GM23338 (cell line): ENCODE data around the gene KIRREL3. TPM values are rescaled to one million over a fixed set of nuclear protein-coding genes. Genes with fewer than 3 reads are reported as not detected.

Experiments used
- ATAC-seq: fragments of 200-7000 bp; cut with Tn5 transposase; 3 replicates; pipeline ENCODE4 v1.9.1; 2020
- DNase-seq: peaks from one replicate; pipeline ENCODE4 v3.0.0-alpha.2; 2015; ENCODE audit warnings: low spot score
- H2AFZ ChIP-seq: fragments of 200-600 bp; sonication (generic); 2 replicates; pipeline ENCODE4 v1.8.0; 2016; ENCODE audit warnings: antibody characterized with exemption, mild to moderate bottlenecking, moderate library complexity
- H3F3A ChIP-seq: fragments of 200-600 bp; sonication (generic); replicated peaks from 2 replicates; pipeline ENCODE4 v1.8.0; 2017; ENCODE audit warnings: antibody characterized with exemption, mixed run types, low read depth
- H3K27ac ChIP-seq: fragments of 200-600 bp; sonication (generic); 2 replicates; pipeline ENCODE4 v1.6.1; 2016; ENCODE audit warnings: low read depth
- H3K27me3 ChIP-seq: fragments of 200-600 bp; sonication (generic); 2 replicates; pipeline ENCODE4 v1.8.0; 2016; ENCODE audit warnings: mild to moderate bottlenecking, mixed run types, moderate library complexity; ENCODE audit not compliant: insufficient read depth
- H3K36me3 ChIP-seq: fragments of 200-600 bp; sonication (generic); 2 replicates; pipeline ENCODE4 v1.8.0; 2016; ENCODE audit warnings: mild to moderate bottlenecking; ENCODE audit not compliant: insufficient read depth
- H3K4me1 ChIP-seq: fragments of 200-600 bp; sonication (generic); 2 replicates; pipeline ENCODE4 v1.8.0; 2016; ENCODE audit warnings: mild to moderate bottlenecking, moderate library complexity; ENCODE audit not compliant: insufficient read depth
- H3K4me2 ChIP-seq: fragments of 200-600 bp; sonication (generic); 2 replicates; pipeline ENCODE4 v1.7.1; 2017; ENCODE audit warnings: mixed run types
- H3K4me3 ChIP-seq: fragments of 200-600 bp; sonication (generic); 2 replicates; pipeline ENCODE4 v1.6.1; 2016; ENCODE audit warnings: mixed run types
- H3K79me2 ChIP-seq: fragments of 200-600 bp; sonication (generic); replicated peaks from 2 replicates; pipeline ENCODE4 v1.8.0; 2017; ENCODE audit warnings: mild to moderate bottlenecking; ENCODE audit not compliant: insufficient read depth
- H3K9me2 ChIP-seq: fragments of 200-600 bp; sonication (generic); 2 replicates; pipeline ENCODE4 v1.8.0; 2017; ENCODE audit not compliant: insufficient read depth
- H4K20me1 ChIP-seq: fragments of 200-600 bp; sonication (generic); replicated peaks from 2 replicates; pipeline ENCODE4 v1.8.0; 2017; ENCODE audit warnings: mild to moderate bottlenecking; ENCODE audit not compliant: insufficient read depth
- H3K27ac Mint-ChIP-seq: 2 replicates; pipeline ENCODE4 v1.8.0; 2020; ENCODE audit warnings: inconsistent platforms, mild to moderate bottlenecking, moderate library complexity, mixed read lengths
- H3K27me3 Mint-ChIP-seq: 3 replicates; pipeline ENCODE4 v1.8.0; 2022; ENCODE audit warnings: low read depth, mild to moderate bottlenecking, moderate library complexity, mixed read lengths, inconsistent platforms; ENCODE audit not compliant: insufficient read depth, poor library complexity
- H3K36me3 Mint-ChIP-seq: 3 replicates; pipeline ENCODE4 v1.8.0; 2021; ENCODE audit warnings: low read depth, mild to moderate bottlenecking, inconsistent platforms, moderate library complexity, mixed read lengths
- H3K4me1 Mint-ChIP-seq: 3 replicates; pipeline ENCODE4 v1.8.0; 2020; ENCODE audit warnings: mild to moderate bottlenecking, inconsistent platforms, mixed read lengths
- H3K4me3 Mint-ChIP-seq: 3 replicates; pipeline ENCODE4 v1.8.0; 2021; ENCODE audit warnings: moderate library complexity, mild to moderate bottlenecking, inconsistent platforms, mixed read lengths
- H3K9me3 Mint-ChIP-seq: 3 replicates; pipeline ENCODE4 v1.8.0; 2020; ENCODE audit warnings: moderate library complexity, mild to moderate bottlenecking, inconsistent platforms, mixed read lengths
- CTCF ChIP-seq, 2 experiments: fragments of 200-600 bp in 1 of 2; sonication (generic) in 1 of 2; conservative IDR thresholded peaks; 2 replicates each; pipeline versions ENCODE4 v1.5.1 to v1.6.1; 2016 to 2017; ENCODE audit warnings: antibody characterized with exemption in 2 of 2, low read depth in 2 of 2, mild to moderate bottlenecking in 2 of 2, moderate library complexity in 1 of 2
- ETS1 ChIP-seq: IDR thresholded peaks from 2 replicates; pipeline ENCODE4 v1.6.1; 2016; ENCODE audit warnings: antibody characterized with exemption
- EZH2 ChIP-seq: fragments of 200-600 bp; sonication (generic); IDR thresholded peaks from one replicate; pipeline ENCODE4 v1.8.0; 2017; ENCODE audit warnings: antibody characterized with exemption, mild to moderate bottlenecking, low read depth; ENCODE audit not compliant: unreplicated experiment
- EZH2phosphoT487 ChIP-seq: fragments of 200-600 bp; sonication (generic); IDR thresholded peaks from one replicate; pipeline ENCODE4 v1.8.1; 2018; ENCODE audit warnings: antibody characterized with exemption; ENCODE audit not compliant: unreplicated experiment
- JUNB ChIP-seq: IDR thresholded peaks from one replicate; pipeline ENCODE4 v1.6.1; 2016; ENCODE audit warnings: antibody characterized with exemption; ENCODE audit not compliant: unreplicated experiment
- POLR2AphosphoS5 ChIP-seq: IDR thresholded peaks from 2 replicates; pipeline ENCODE4 v1.6.1; 2016; ENCODE audit warnings: antibody characterized with exemption, low read depth
- REST ChIP-seq: IDR thresholded peaks from one replicate; pipeline ENCODE4 v1.6.1; 2018; ENCODE audit warnings: antibody characterized with exemption; ENCODE audit not compliant: unreplicated experiment
- ZNF331 ChIP-seq: fragments of 250-450 bp; sonication (Bioruptor Pico); IDR thresholded peaks from 2 replicates; pipeline ENCODE4 v1.5.0; 2020; ENCODE audit warnings: low read depth, mild to moderate bottlenecking, moderate library complexity
- polyA plus RNA-seq: library from polyadenylated mRNA; unstranded; fragments of >200 nt; fragmentation: Nextera tagmentation; extraction: Ambion mirVana; gene quantifications from 2 replicates; pipeline ENCODE4 v1.2.1, GENCODE V29; 2016
- total RNA-seq: library from RNA; depleted of rRNA; stranded (reverse); fragments of >200 nt; shearing (Covaris generic); gene quantifications from 2 replicates; pipeline ENCODE4 v1.2.3, GENCODE V29; 2014

The KIRREL3 gene
- total and polyA plus RNA-seq, 2 experiments from 2014 or later, result 0.13 to 1.5 TPM

GRCh38 chr11:126545057-126545555 lies 455.5 kb downstream of the KIRREL3 start:
- Mint-ChIP-seq H3K36me3 (no peaks in the 10 kb centered on the region), H3K4me3 (no peak overlapping the region), H3K9me3 (no peaks in the 10 kb centered on the region), H3K27me3 (peaks cover 3% of the 10 kb centered on the region), H3K27ac (no peak overlapping the region), H3K4me1 (peaks cover 44% of the 10 kb centered on the region)
- Histone ChIP-seq H3K4me2 (peak overlapping the region; percentile 14), H3K27ac (no peak overlapping the region), H3K9me2 (no peaks in the 10 kb centered on the region), H4K20me1 (no peaks in the 10 kb centered on the region), H3K36me3 (no peaks in the 10 kb centered on the region), H3K79me2 (no peaks in the 10 kb centered on the region), H3K4me1 (peaks cover 18% of the 10 kb centered on the region), H3F3A (no peaks in the 10 kb centered on the region), H2AFZ (no peak overlapping the region), H3K4me3 (no peak overlapping the region), H3K27me3 (no peaks in the 10 kb centered on the region)
- ATAC-seq, result no peak
- no peak for TF ChIP-seq POLR2AphosphoS5
- no peak for TF ChIP-seq JUNB
- TF ChIP-seq ETS1, result no peak
- TF ChIP-seq ZNF331, result no peak
- no peak for TF ChIP-seq CTCF (conservative IDR thresholded peaks at IDR 0.05; ENCODE audit: low read depth in 2 of 2)
- no peak for TF ChIP-seq EZH2phosphoT487
- DNase-seq, result no peak

- peak overlapping the region; percentile 2; the same call in 1 of the 3 replicates for H3K4me3 Mint-ChIP-seq
- ATAC-seq (peak; percentile 90), DNase-seq (peak; percentile 71)
- Histone ChIP-seq H3K27ac (peak overlapping the region; percentile 56; the same call in 1 of the 2 replicates), H3K9me2 (no peaks in the 10 kb centered on the region), H3K27me3 (no peaks in the 10 kb centered on the region), H3K4me1 (peaks cover 18% of the 10 kb centered on the region), H3K36me3 (no peaks in the 10 kb centered on the region), H3K4me3 (no peak overlapping the region), H3K4me2 (peak overlapping the region; percentile 14), H3F3A (no peaks in the 10 kb centered on the region), H2AFZ (peak overlapping the region; percentile 64; the same call in 1 of the 2 replicates), H4K20me1 (no peaks in the 10 kb centered on the region), H3K79me2 (no peaks in the 10 kb centered on the region)
- peaks cover 37% of the 10 kb centered on the region for H3K4me1 Mint-ChIP-seq
- H3K27ac Mint-ChIP-seq, result peak overlapping the region; percentile 34
- TF ChIP-seq REST (peak; percentile 77), EZH2 (no peak)
- no peaks in the 10 kb centered on the region for H3K36me3 Mint-ChIP-seq
- H3K27me3 Mint-ChIP-seq, result peaks cover 3% of the 10 kb centered on the region
- H3K9me3 Mint-ChIP-seq, result no peaks in the 10 kb centered on the region
Measured at GRCh38 chr11:126544108-126545056, 456.2 kb downstream of the KIRREL3 start.
